Adrenal gland (tissue), 5 donors: ENCODE measurements around the gene NBEAL2.

Experiments
- CTCF ChIP-seq, 6 experiments: fragments of 450-650 bp in 4 of 6; fragments of 200-600 bp in 2 of 6; sonication (generic) in 1 of 6; IDR thresholded peaks; 1 replicate in 5 of 6; 2 replicates in 1 of 6; pipeline versions ENCODE4 v1.5.1 to v1.8.0; 2016 to 2021; ENCODE audit warnings: antibody characterized with exemption in 6 of 6, mild to moderate bottlenecking in 2 of 6, moderate library complexity in 1 of 6
- POLR2A ChIP-seq, 2 donors: fragments of 450-650 bp; IDR thresholded peaks; one replicate each; pipeline ENCODE4 v1.6.1; 2017; ENCODE audit warnings: antibody characterized with exemption in 2 of 2, mild to moderate bottlenecking in 2 of 2, moderate library complexity in 1 of 2
- donor health status: DM: no; HTN: no; CAD: no.

GRCh38 chr3:47020311-47020710 lies 40.8 kb downstream of the NBEAL2 start:
- TF ChIP-seq CTCF (IDR thresholded peaks at IDR 0.05): no peak
- TF ChIP-seq POLR2A (IDR thresholded peaks at IDR 0.05): no peak
